ENCODE data around the gene DMRT1. TPM values are rescaled to one million over a fixed set of nuclear protein-coding genes. Genes with fewer than 3 reads are reported as not detected.
A peak's percentile ranks its signal among the peaks of the same experiment; 100 is the strongest.
"Not testable (repeated sequence)": the region's sequence is repeated elsewhere in the genome, so short reads cannot be mapped to it uniquely, and the experiment has no call there.

The DMRT1 gene
- total RNA-seq, 2 donors from 2014 or later, result not detected

DNA sequence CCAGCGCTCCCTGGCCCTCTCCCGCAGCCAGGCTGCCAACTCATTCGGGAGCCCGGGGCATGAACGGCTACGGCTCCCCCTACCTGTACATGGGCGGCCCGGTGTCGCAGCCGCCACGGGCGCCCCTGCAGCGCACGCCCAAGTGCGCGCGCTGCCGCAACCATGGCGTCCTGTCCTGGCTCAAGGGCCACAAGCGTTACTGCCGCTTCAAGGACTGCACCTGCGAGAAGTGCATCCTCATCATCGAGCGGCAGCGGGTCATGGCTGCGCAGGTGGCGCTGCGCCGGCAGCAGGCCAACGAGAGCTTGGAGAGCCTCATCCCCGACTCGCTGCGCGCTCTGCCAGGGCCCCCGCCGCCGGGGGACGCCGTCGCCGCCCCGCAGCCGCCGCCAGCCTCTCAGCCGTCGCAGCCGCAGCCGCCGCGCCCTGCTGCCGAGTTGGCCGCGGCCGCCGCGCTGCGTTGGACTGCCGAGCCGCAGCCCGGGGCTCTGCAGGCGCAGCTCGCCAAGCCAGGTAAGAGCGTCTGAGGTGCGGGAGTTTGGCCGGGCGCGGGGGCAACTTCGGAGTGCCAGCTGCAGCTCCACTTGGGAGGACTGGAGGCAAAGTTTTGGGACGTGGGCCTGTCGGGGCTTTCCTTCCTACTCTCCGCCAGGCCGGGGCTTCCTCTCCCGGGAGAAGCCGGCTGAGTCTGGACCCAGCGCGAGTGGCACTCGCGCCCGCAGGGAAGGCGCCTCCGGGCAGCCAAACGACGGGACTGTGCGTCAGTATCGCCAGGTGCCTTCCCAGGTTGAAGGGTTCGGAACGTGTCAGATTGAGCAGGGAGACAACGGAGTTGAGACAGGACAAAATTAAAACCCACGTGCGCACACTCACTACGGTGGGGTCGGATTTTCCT is 135.7 kb downstream of the DMRT1 start:
- DNase-seq (no peak), ATAC-seq (peak; percentile 28)
- intact Hi-C loops (cut with DNase I, micrococcal nuclease), result no loop called here

DNA sequence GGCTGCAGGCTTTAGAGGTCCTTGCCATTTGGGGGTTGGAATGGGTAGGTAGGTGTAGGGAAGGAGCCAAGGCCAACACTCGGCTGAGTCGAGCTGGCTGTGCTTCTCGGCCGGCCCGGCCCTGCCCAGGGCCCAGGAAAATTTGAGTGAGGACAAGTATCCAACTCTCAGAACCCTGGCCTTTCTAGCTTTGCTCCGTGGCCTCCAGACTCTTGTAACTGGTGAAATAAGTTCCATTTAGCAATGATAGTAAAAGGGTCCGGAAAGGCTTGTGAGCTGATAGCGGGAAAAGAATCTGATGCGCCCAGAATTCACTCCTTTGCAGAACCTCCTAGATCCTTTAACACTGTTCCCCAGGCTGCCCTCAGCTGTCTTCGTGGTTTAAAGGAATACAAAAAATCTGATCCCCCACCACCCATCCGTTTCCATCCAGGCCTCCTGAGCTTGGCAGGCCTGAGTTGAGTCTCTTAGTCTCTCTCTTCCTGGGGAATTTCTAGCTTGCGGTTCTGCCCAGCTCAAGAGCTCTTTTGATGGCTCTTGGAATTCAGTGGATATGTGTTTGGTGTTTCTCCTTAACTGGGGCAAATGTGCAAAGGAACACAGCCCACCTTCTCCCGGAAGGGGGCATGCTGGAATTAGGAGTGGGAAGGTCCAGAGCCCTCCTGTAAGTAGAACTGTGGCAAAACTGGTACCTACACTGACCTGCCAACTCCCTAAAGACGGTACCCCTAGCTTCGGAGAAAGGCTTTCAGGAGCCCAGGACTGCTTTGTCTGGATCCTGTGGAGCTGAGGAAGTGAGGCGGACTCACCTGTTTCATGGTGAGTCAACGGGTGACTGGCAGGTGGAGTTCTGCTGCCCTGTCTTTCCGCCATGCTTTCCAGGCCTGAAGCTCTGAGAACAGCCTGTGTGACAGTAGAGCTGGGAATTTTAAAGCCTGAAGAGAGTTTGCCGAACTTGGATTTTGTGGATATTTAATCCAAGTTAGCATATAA is 136.6 kb downstream of the DMRT1 start:
- no peak for ATAC-seq
- intact Hi-C loops (cut with DNase I, micrococcal nuclease), result no loop called here
- no peak for DNase-seq

DNA sequence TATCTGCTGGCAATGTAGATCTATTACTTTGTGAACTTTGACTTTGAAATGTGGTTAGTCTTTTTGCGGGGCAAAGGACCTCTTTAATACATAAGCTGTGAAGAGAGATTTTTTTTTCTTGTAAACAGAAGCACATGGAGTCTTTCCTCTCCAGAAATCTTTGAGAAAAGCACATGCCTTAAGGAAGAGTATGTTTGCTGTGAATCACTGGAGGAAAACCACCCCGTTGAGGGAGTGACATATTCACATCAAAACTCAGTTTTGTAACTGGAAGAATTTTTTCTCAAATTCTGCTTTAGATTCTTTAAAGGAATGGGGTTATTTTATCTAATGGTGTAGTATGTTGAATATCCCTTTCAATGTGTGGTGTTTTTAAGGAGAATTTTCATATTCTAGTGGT is 138.5 kb downstream of the DMRT1 start:
- DNase-seq (no peak), ATAC-seq (no peak)
- intact Hi-C loops (cut with DNase I, micrococcal nuclease), result no loop called here

DNA sequence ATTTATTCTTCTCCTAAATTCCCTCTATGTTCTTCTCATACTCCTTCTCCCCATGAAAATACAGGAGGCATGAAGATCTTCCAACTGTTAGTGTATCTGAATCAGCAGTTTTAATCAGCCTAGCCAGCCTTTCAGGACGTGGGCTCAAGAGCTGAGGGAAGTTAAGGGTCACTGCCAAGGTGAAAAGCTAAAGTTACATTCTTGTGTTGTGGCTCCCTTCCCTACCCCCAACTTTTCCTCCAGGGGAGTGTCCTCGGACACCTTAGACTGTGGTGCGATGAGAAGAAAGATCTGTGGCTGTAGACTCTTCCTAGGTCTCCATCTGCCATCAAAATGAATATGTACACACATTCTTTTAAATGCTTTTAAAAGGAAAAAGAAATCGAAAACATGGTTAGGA is 139.1 kb downstream of the DMRT1 start:
- ATAC-seq (no peak), DNase-seq (no peak)
- intact Hi-C loops (cut with DNase I, micrococcal nuclease), result no loop called here

DNA sequence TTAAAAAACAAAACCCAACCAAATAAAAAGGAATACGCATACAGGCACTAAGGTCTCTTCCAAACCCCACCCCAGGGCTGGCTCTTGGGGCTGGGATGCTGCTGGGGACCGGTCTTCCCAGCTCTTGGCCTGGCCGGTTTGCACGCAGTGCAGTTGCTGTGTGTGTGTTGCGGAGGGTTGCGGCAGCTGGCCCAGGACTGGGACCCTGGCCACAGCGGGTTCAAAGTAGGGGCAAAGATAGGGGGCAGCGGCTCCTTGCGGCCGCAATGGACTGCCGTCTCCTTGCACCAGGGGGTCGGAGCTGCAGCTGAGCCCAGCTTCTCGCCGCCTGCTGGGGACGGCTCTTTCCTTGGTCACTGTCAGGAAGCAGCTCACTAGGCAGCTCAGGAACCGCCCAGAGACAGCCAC is 140.0 kb downstream of the DMRT1 start:
- DNase-seq (no peak), ATAC-seq (no peak)
- intact Hi-C loops (cut with DNase I, micrococcal nuclease), result no loop called here

DNA sequence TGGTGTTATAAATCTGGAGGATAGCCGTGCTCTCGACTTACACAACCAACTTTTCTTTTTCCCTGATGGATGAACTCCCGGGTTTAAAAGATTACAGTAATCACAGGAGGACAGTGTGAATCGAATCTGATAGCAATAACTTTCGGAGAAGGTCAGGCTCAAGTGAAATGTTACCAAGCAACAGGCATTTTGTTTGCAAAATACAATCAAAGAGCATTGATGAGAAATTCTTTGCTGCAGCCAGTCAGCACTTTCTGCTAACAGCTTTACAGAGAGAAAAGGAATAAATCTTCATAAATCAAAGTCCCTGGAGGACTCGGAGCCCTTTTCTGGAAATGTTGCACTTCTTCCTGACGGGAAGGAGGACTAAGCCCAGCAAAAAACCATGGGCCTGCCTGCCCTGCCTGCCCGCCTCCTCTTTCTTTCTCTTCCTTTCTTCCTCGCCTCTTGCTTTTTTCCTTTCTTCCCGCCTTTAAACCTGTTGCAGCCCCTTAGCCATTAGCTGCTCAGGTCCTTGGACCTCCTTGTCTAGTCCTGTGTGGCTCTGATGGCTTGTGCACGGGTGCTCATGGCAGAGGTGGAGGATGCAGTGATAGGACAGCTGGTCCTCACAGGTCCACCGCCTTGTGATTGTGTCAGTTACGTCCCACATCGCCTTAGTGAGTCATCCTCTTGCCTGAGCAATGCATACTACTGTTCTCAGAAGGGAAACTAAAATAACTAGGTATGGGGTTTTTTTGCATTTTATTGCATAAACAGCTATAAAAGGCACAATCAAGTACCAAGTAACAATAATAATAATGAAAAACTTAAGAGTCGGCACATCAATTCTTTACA is 141.1 kb downstream of the DMRT1 start:
- intact Hi-C loops (cut with DNase I, micrococcal nuclease), result no loop called here
- DNase-seq (no peak), ATAC-seq (no peak)

DNA sequence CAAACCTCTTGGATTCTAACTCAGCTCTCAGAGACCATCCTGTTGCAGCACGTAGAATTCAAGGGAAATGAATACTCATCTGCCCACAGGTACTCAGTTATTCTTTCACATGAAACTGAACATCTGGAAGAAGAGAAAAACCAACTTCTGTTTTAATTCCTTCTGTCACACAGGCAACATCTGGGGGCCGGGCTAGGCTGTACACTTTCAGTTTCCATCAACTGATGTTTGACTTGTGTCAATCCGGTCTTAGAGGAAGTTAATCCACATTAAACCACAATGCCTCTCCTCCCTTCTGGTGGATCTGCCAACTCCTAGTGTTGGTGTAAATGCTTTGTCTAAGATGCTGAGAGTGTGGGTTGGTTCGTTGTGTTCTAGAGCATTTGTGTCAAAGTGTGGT is 152.5 kb downstream of the DMRT1 start:
- DNase-seq (no peak), ATAC-seq (no peak)
- intact Hi-C loops (cut with DNase I, micrococcal nuclease), result no loop called here

DNA sequence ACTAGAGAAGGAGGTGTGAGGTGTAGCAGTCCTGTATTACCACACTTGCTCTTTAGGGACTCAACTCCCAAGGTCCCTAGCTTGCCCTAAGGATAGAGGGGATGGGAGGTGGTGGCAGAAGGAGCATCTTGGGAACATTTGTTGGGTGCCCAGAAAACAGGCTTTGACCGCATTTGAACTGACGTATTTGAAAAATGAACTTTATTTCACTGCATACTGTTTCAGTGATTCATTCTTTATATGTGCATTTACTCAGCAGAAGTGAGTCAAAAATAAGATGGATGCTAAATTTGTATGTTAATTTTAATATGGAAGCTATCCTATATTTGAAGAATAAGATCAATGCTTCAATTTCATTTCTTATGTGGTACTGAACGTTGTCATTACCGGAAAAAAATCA is 153.7 kb downstream of the DMRT1 start:
- intact Hi-C loops (cut with DNase I, micrococcal nuclease), result no loop called here
- ATAC-seq (no peak), DNase-seq (no peak)

DNA sequence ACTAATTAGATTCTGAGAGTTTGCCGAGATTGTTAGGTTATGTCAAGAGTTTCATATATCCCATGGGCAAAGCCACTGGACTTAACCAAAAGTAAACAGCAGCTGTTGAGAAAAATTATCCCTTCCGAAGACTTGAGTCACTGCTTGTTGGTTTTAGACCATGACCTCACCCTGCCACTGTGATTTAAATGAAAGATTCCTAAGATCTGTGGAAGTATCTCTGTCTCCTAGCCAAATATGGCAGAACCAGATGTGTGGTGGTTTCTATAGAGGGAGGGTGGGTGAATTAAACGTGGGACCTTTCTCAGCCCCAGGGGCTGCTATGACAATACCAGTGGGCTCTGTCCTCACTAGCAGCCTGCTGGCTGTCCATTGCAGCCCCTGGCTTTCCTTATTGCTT is 154.3 kb downstream of the DMRT1 start:
- DNase-seq (no peak), ATAC-seq (no peak)
- intact Hi-C loops (cut with DNase I, micrococcal nuclease), result no loop called here

DNA sequence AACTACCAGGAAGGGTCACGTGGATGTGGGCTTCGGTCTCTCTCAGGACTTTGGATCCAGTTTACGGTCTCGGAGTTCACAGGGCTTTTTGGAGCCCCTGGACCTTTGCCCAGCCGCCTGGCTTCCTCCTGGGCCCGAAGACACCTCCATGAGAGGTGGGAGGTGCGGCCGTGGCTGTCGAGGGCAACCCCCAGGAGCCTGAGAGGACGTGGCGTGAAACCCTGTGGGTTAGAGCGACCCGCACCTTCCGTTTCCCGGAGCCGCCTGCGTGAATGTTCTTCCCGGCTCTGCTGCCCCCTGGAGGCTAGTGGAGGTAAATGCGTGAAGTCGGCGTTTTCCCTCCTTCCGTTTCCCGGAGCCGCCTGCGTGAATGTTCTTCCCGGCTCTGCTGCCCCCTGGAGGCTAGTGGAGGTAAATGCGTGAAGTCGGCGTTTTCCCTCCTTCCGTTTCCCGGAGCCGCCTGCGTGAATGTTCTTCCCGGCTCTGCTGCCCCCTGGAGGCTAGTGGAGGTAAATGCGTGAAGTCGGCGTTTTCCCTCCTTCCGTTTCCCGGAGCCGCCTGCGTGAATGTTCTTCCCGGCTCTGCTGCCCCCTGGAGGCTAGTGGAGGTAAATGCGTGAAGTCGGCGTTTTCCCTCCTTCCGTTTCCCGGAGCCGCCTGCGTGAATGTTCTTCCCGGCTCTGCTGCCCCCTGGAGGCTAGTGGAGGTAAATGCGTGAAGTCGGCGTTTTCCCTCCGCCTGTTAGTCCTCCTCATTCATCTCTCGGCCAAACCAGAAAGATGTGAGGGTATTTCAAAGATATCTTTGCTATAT is 157.0 kb downstream of the DMRT1 start:
- intact Hi-C loops (cut with DNase I, micrococcal nuclease); ATAC-seq; DNase-seq: not testable (repeated sequence)

DNA sequence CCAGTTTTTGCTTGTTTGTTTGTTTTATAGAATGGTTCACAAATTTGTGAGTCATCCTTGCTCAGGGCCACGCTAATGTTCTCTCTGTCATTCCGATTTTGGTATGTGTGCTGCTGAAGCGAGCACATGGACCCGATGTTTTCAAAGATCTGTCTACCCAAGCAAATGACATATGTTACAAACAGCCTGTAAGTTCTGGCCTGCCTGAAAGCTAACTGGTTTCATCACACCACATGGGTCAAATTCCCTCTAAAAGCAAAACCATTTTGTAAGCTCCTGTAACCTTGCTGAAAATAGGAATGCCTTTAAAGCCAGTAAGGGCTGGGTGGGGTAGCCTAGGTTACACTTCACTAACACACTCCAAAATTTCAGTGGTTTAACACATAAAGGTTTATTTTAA is 160.3 kb downstream of the DMRT1 start:
- ATAC-seq, result no peak
- intact Hi-C loops (cut with DNase I, micrococcal nuclease), result no loop called here
- no peak for DNase-seq

DNA sequence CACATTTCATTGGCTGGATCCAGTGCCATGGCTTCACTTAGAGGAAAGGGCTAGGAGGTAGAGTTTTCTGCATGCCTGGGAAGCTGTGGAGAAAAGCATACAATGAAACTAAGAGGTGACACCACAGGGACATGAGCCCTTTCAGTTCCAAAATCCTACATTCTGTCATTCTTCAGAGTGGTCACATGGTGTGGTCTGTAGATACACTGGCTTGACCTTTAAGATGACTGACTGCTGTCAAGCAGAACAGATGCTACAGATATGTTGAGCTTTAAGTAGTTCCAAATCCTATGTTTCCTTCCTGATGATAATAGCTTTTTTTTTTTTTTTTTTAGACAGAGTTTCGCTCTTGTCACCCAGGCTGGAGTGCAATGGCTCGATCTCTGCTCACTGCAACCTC is 161.2 kb downstream of the DMRT1 start:
- no peak for DNase-seq
- no peak for ATAC-seq
- intact Hi-C loops (cut with DNase I, micrococcal nuclease), result no loop called here

DNA sequence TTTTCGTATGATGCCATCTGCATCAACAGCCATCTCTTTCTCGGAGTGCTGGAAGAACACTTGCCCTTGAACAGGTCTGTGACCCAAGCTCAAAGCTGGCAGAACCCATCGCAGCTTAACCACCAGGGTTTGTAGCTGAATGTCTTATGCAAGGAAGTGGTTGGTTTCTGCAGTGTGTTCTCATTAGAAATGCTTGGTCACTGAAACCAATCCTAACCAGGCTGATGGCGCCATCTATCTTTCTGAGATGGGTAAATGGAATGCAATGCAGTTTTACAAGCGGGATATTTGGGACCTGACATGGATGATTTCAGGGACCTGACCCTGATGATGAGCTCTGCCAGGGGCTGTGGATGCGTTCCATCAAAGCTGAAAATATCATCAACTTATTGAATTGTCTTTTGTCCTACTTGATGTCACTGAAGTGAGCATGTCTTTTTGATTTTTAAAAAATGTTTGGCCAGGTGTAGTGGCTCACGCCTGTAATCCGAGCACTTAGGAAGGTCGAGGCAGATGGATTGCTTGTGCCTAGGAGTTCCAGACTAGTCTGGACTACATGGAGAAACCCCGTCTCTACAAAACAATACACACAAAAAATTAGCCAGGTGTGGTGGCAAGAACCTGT is 163.7 kb downstream of the DMRT1 start:
- intact Hi-C loops (cut with DNase I, micrococcal nuclease), result loop anchor here in 1 of 2 donors (5.0 kb wide), 1 partner anchor 113 kb away; no protein-coding TSS in a partner anchor
- peak; percentile 73 for ATAC-seq
- peak in 1 of 2 donors; percentile 15 for DNase-seq

DNA sequence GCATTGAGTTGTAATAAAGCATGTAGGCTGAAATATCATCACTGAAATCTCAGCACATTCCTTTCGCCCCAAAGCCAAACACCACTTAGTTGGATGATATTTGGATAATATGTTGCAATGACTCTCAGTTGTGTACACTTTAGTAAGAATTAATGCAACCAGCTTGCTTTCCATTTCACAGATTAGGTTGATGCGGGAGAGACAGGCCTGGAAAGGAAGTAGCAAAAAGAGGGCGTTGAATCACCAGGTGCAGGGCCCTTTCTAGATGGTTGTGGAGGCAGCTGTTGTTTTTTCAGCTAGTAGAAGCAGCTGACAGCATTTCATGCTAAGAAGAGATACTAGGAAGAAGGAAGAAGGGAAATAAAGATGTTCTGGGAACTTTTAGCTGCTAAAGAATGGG is 165.8 kb downstream of the DMRT1 start:
- intact Hi-C loops (cut with DNase I, micrococcal nuclease), result loop anchor here in 1 of 2 donors (5.0 kb wide), 1 partner anchor 115 kb away; no protein-coding TSS in a partner anchor
- ATAC-seq (no peak), DNase-seq (no peak)

DNA sequence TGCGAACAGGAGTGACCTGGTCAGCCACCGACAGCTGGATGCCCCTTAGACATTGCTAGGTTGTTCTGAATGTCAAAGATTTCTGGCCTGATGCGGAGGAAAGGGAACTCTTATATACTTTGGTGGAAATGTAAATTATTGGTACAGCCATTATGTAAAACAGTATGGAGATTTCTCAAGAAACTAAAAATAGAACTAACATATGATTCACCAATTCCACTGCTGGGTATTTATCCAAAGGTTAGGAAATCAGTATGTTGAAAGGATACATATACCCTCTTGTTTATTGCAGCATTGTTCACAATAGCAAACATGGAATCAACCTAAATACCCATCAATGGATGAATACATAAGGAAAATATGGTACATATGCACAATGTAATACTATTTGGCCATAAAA is 166.7 kb downstream of the DMRT1 start:
- ATAC-seq (no peak), DNase-seq (no peak)
- intact Hi-C loops (cut with DNase I, micrococcal nuclease), result loop anchor here in 1 of 2 donors (5.0 kb wide), 1 partner anchor 116 kb away; no protein-coding TSS in a partner anchor

DNA sequence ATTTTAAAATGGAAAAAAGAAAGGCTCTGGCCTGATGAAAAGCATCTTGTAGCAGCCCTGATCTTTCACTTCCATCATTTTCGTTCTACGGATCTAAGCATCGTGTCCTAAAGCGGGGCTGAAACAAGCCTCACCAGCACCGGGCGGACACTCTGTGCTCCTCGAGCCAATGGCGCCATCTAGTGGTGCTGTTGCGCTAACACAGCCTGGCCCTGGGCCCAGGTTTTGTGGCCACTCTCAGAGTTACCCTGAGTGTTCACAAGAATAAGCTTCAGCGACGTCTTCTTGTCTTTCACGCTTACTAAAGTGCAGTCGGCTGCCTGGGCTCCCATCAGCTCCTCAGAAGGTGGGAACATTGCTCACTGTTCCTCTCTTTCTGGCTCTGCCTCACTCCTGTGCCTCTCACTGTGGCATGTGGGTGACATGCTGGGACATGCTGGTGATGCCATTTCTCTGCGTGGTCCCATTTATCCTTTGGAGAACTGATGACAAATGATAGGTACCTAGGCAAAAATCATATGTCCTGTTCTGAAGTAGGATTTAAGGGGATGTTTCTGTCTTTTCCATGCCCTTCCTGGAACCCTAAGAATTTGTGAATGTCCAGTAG is 167.7 kb downstream of the DMRT1 start:
- DNase-seq, result peak; percentile 58 to 82

DNA sequence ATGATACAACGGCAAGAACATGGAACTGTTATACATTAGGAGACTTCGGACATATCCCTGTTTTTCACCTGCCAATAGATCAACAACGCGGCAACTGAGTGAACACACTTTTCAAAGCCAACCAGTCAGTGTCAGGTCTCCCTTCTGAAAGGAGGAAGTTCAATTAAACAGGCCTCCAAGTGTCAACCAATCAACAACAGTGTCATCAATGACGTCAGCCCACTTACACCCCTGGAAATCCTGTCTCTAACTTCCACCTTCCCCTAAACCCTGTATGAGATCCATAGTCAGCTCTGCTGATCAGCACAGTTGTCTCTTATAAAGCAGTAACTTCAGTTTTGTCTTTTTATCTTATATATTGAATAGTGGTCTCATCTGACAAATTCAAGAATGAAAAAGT is 171.5 kb downstream of the DMRT1 start:
- ATAC-seq (no peak), DNase-seq (no peak)
- intact Hi-C loops (cut with DNase I, micrococcal nuclease), result loop anchor here in 1 of 2 donors (10.0 kb wide), 1 partner anchor 628 kb away; no protein-coding TSS in a partner anchor

More for the DNA sequence above, 167.7 kb downstream of the DMRT1 start:
- ATAC-seq, result peak; percentile 97
- intact Hi-C loops (cut with DNase I, micrococcal nuclease), result loop anchor here in 1 of 2 donors (5.0 kb wide), 1 partner anchor 117 kb away; no protein-coding TSS in a partner anchor

Measured in left colon (tissue), 2 donors.